NB4 (cell line): ENCODE results near the gene DMAC2L.

ENCODE experiments used
- CTCF ChIP-seq: IDR thresholded peaks from one replicate; pipeline ENCODE4 v1.5.1; 2012; ENCODE audit warnings: low read depth, low read length
- MYC ChIP-seq: IDR thresholded peaks from 2 replicates; pipeline ENCODE4 v1.6.1; 2011; ENCODE audit warnings: low read depth, low read length

GRCh38 chr14:50342221-50343078, 30.3 kb downstream of the DMAC2L start:
- TF ChIP-seq CTCF (no peak), MYC (no peak)
